Esophagus muscularis mucosa (tissue), 4 donors: Measurements from ENCODE around the gene HHATL.

ENCODE experiments used
- EP300 ChIP-seq: sonication (generic); formaldehyde crosslinking; IDR thresholded peaks from one replicate; pipeline ENCODE4 v1.6.1; 2017; ENCODE audit warnings: antibody characterized with exemption
- POLR2A ChIP-seq: fragments of 450-650 bp; IDR thresholded peaks from one replicate; pipeline ENCODE4 v1.6.1; 2017; ENCODE audit warnings: antibody characterized with exemption, moderate library complexity, mild to moderate bottlenecking, low read depth
- TF ChIP-seq, protein P1 (sequence below), 3 experiments: fragments of 200-600 bp in 2 of 3; fragments of 450-650 bp in 1 of 3; sonication (generic) in 2 of 3; IDR thresholded peaks; one replicate each; pipeline ENCODE4 v1.5.1; 2017 to 2019; ENCODE audit warnings: antibody characterized with exemption in 3 of 3, mild to moderate bottlenecking in 2 of 3, moderate library complexity in 1 of 3

DNA sequence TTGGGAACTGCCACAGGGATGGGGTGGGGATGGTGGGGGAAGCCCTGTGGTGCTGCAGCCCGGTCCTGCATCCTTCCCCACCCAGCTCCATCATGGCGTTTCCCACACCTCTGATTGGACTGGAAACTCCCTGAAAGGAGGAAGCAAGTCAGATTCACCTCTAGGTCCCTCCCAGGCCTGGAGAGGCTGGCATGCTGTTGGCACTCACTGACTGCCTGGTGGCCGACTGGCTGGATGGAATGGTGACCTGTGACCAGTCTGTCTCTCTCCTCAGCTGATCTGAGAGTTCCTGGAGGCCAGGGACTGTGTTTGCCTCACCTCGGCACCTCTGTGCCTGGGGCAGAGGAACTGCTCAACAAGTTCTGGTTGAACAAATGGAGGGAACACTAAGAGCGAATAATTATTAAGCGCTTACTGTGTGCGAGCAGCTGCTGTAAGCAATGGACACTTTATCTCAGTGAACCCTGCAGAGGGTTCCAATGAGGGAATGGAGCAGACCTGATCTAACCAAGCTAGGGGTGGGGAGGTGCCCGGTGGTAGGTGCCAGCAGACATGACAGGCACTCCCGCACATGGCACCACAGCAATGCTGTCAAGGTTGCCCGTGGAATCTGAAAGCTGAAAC lies 3.5 kb upstream of the HHATL start:
- TF ChIP-seq POLR2A: no peak
- TF ChIP-seq, protein P1, sequence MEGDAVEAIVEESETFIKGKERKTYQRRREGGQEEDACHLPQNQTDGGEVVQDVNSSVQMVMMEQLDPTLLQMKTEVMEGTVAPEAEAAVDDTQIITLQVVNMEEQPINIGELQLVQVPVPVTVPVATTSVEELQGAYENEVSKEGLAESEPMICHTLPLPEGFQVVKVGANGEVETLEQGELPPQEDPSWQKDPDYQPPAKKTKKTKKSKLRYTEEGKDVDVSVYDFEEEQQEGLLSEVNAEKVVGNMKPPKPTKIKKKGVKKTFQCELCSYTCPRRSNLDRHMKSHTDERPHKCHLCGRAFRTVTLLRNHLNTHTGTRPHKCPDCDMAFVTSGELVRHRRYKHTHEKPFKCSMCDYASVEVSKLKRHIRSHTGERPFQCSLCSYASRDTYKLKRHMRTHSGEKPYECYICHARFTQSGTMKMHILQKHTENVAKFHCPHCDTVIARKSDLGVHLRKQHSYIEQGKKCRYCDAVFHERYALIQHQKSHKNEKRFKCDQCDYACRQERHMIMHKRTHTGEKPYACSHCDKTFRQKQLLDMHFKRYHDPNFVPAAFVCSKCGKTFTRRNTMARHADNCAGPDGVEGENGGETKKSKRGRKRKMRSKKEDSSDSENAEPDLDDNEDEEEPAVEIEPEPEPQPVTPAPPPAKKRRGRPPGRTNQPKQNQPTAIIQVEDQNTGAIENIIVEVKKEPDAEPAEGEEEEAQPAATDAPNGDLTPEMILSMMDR (IDR thresholded peaks at IDR 0.05): no peak
- no peak for TF ChIP-seq EP300
